ENCODE measurements around the gene NF1. TPM values are rescaled to one million over a fixed set of nuclear protein-coding genes. Genes with fewer than 3 reads are reported as not detected.
A peak's percentile ranks its signal among the peaks of the same experiment; 100 is the strongest.

The NF1 gene
- total and polyA plus RNA-seq, 9 donors = 13.8 to 30.4 (median 22.8) TPM

DNA sequence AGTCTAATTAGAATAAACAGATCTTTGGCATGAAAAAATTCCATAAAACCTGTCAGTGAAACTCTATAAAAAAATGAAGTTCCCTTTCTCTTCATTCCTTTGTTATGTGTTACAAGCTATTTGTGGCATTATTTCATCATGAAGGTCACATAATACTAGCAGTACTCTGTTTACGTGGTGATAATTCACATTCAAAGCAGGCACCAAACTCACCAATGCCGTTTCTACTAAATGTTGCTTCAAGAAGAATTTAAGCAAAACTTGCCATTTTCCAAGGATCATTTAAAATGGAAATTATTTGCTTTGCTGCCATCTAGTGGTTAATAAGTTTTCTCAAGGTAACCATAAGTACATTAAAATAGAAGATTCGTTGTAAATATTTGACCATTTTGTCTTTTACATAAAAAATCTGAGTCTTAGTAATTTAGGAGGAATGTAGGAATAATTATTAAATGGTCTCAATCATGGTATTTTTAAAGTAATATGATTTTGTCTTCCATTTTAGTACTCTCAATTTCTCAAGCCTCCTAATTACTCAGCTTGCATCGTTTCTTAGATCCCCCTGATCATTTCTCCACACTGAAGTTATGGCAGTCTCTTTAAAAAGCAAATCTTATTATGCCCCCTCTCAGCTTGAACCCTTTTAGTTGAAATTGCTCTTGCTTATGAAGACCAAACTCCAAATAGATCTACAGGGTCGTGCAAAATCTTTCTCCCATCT is 121.4 kb downstream of the NF1 start:
- no peak overlapping the region for H3K4me3 ChIP-seq (ENCODE audit: low read length)
- H3K27me3 ChIP-seq (ENCODE audit: control insufficient read depth, insufficient read depth, low read length) = no peaks in the 10 kb centered on the region
- H3K36me3 ChIP-seq (ENCODE audit: control insufficient read depth, insufficient read depth, low read length) = no peaks in the 10 kb centered on the region
- no peak overlapping the region for H3K27ac ChIP-seq (ENCODE audit: low read length)
- no peaks in the 10 kb centered on the region for H3K9me3 ChIP-seq (replicated peaks; ENCODE audit: control insufficient read depth, low read depth, low read length)
- no peaks in the 10 kb centered on the region for H3K4me1 ChIP-seq (ENCODE audit: control insufficient read depth, insufficient read depth, low read length)
- DNase-seq = peak; percentile 76
- 86% methylated on average over 2 of the region's 5 CpGs for WGBS (ENCODE audit: insufficient coverage)

DNA sequence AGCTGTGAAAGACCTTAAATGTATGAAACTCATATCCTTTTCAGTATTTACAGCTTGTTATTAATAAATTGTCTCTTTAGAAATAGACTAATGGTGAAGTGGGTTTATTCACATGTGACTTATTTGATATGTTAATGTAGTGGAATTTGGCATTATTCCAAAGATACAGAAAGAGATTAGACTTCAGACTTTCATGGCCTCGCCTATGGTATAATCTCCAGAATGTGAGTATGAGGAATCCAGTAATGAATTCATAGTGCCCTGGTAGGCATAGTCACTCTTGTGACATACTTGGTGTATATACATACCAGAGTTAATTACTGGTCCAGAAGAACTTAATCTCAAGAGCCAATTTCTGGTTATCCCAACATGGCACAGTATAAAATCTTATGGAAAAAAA is 129.6 kb downstream of the NF1 start:
- Histone ChIP-seq H3K27ac (ENCODE audit: low read length) (no peak overlapping the region), H3K36me3 (ENCODE audit: control insufficient read depth, insufficient read depth, low read length) (peaks cover 11% of the 10 kb centered on the region), H3K27me3 (ENCODE audit: control insufficient read depth, insufficient read depth, low read length) (no peaks in the 10 kb centered on the region), H3K9me3 (replicated peaks; ENCODE audit: control insufficient read depth, low read depth, low read length) (no peaks in the 10 kb centered on the region), H3K4me3 (ENCODE audit: low read length) (no peak overlapping the region), H3K4me1 (ENCODE audit: control insufficient read depth, insufficient read depth, low read length) (no peaks in the 10 kb centered on the region)
- no peak for DNase-seq
- 86% methylated on average over 1 of the region's 1 CpG for WGBS (ENCODE audit: insufficient coverage)

DNA sequence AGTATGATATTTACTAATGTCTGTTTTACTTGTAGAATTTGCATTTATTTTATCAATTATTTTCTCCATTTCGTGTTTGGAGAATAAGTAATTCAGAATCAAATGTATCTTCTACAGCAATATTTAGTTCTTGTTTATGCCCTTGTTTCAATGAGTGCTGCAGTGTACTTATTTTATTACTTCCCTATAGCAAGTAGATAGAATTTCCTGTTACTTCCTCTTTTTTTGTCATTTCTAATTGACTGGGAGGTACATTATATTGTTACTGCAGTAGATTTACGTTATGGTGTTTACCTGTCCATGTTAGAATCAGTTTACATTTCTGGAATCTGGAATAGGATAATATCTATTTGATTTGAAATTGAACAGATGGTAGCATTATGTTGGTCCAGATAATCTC is 131.1 kb downstream of the NF1 start:
- Histone ChIP-seq H3K9me3 (replicated peaks; ENCODE audit: control insufficient read depth, low read depth, low read length) (no peaks in the 10 kb centered on the region), H3K4me3 (ENCODE audit: low read length) (no peak overlapping the region), H3K27me3 (ENCODE audit: control insufficient read depth, insufficient read depth, low read length) (no peaks in the 10 kb centered on the region), H3K27ac (ENCODE audit: low read length) (no peak overlapping the region), H3K4me1 (ENCODE audit: control insufficient read depth, insufficient read depth, low read length) (no peaks in the 10 kb centered on the region), H3K36me3 (ENCODE audit: control insufficient read depth, insufficient read depth, low read length) (peaks cover 14% of the 10 kb centered on the region)
- WGBS (ENCODE audit: insufficient coverage) = no CpG with 5 or more reads among the region's 2 CpGs
- DNase-seq = no peak

DNA sequence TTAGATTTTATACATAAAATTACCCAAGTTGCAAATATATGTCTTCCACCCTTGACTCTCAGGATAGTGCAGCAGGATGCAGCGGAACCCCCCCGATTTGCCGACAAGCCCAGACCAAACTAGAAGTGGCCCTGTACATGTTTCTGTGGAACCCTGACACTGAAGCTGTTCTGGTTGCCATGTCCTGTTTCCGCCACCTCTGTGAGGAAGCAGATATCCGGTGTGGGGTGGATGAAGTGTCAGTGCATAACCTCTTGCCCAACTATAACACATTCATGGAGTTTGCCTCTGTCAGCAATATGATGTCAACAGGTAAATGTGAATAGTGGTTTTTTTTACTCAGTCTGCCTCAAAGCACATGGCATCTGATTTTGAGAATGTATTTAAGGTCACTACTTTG is 131.6 kb downstream of the NF1 start:
- DNase-seq = no peak
- H3K27me3 ChIP-seq (ENCODE audit: control insufficient read depth, insufficient read depth, low read length) = no peaks in the 10 kb centered on the region
- no peak overlapping the region for H3K4me3 ChIP-seq (ENCODE audit: low read length)
- WGBS (ENCODE audit: insufficient coverage) = 78% methylated on average over 3 of the region's 5 CpGs
- H3K4me1 ChIP-seq (ENCODE audit: control insufficient read depth, insufficient read depth, low read length) = no peaks in the 10 kb centered on the region
- H3K27ac ChIP-seq (ENCODE audit: low read length) = no peak overlapping the region
- peaks cover 16% of the 10 kb centered on the region for H3K36me3 ChIP-seq (ENCODE audit: control insufficient read depth, insufficient read depth, low read length)
- no peaks in the 10 kb centered on the region for H3K9me3 ChIP-seq (replicated peaks; ENCODE audit: control insufficient read depth, low read depth, low read length)

DNA sequence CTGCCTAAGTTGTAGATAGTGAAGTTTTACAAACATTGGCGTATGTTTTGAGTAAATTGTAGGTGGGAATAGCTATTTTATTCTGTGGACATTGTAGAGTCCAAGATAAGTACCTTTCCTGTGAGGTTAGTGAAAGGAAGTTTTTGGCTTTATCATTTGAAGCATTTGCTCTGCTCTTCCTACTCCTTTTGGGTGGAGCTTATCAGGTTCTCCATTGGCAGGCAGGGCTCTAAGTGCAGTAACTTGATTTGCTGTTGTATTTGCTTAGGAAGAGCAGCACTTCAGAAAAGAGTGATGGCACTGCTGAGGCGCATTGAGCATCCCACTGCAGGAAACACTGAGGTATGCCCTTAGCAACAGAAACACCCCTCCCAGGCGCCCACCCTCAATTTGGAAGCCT is 132.2 kb downstream of the NF1 start:
- H3K36me3 ChIP-seq (ENCODE audit: control insufficient read depth, insufficient read depth, low read length) = peaks cover 16% of the 10 kb centered on the region

DNA sequence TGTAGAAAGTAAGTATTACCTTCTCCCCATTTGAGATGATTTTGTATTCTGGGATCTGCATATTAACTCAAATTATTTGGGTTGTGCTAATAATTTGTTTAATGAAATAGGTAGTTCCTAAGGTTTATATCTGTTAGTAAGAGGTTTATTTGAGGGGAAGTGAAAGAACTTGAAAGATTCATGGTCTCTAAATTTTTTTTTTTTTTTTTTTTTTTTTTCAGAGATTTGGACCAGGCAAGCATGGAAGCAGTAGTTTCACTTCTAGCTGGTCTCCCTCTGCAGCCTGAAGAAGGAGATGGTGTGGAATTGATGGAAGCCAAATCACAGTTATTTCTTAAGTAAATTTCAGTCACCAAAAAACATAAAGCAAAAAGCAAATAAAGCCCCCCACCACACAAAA is 137.1 kb downstream of the NF1 start:
- no peak overlapping the region for H3K4me3 ChIP-seq (ENCODE audit: low read length)
- no peaks in the 10 kb centered on the region for H3K27me3 ChIP-seq (ENCODE audit: control insufficient read depth, insufficient read depth, low read length)
- H3K9me3 ChIP-seq (replicated peaks; ENCODE audit: control insufficient read depth, low read depth, low read length) = no peaks in the 10 kb centered on the region
- H3K27ac ChIP-seq (ENCODE audit: low read length) = no peak overlapping the region
- no peak for DNase-seq
- no peaks in the 10 kb centered on the region for H3K4me1 ChIP-seq (ENCODE audit: control insufficient read depth, insufficient read depth, low read length)
- peaks cover 34% of the 10 kb centered on the region for H3K36me3 ChIP-seq (ENCODE audit: control insufficient read depth, insufficient read depth, low read length)

More for the DNA sequence above, 132.2 kb downstream of the NF1 start:
- no peak overlapping the region for H3K27ac ChIP-seq (ENCODE audit: low read length)
- WGBS (ENCODE audit: insufficient coverage) = 100% methylated on average over 1 of the region's 3 CpGs
- no peaks in the 10 kb centered on the region for H3K9me3 ChIP-seq (replicated peaks; ENCODE audit: control insufficient read depth, low read depth, low read length)
- no peak overlapping the region for H3K4me3 ChIP-seq (ENCODE audit: low read length)
- H3K4me1 ChIP-seq (ENCODE audit: control insufficient read depth, insufficient read depth, low read length) = no peaks in the 10 kb centered on the region
- no peak for DNase-seq
- H3K27me3 ChIP-seq (ENCODE audit: control insufficient read depth, insufficient read depth, low read length) = no peaks in the 10 kb centered on the region

DNA sequence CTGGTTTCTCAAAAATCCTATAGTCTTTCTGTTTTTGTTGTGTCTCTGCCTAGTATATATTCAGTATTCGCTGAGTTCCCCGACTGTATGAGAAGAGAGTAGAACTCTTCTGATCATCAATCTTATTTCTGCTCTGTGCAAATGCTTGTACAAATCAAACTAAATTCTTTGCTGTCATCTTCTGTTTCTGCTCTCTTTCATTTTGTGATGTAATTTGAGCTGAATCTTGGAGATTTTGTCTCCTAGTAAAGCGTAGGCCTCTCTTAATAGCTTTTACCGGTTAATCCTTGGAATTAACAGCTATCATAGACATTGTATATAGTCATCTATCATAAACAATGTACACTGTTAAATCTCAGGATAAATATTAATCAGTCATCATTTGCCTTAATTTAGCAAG is 140.3 kb downstream of the NF1 start:
- Histone ChIP-seq H3K4me1 (ENCODE audit: control insufficient read depth, insufficient read depth, low read length) (no peaks in the 10 kb centered on the region), H3K27me3 (ENCODE audit: control insufficient read depth, insufficient read depth, low read length) (no peaks in the 10 kb centered on the region), H3K9me3 (replicated peaks; ENCODE audit: control insufficient read depth, low read depth, low read length) (no peaks in the 10 kb centered on the region), H3K36me3 (ENCODE audit: control insufficient read depth, insufficient read depth, low read length) (peaks cover 35% of the 10 kb centered on the region), H3K27ac (ENCODE audit: low read length) (no peak overlapping the region), H3K4me3 (ENCODE audit: low read length) (no peak overlapping the region)
- WGBS (ENCODE audit: insufficient coverage) = no CpG with 5 or more reads among the region's 4 CpGs
- DNase-seq = no peak

DNA sequence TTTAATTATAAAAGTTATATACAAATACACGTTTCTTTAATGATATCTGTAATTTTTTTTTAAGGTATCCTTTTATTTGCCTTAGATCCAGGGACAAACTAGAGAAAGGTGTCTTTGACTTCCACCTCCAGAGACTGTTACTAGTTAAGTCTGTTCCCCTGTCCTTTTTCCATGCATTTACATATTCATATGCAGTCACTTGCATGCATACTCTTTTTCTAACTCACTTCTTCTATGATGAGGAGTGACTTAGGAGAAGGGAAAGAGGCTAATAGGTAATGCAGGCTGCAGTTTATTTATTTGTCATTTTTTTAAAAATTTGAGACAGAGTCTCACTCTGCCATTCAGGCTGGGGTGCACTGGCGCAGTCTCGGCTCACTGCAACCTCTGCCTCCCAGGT is 141.4 kb downstream of the NF1 start:
- Histone ChIP-seq H3K4me3 (ENCODE audit: low read length) (no peak overlapping the region), H3K4me1 (ENCODE audit: control insufficient read depth, insufficient read depth, low read length) (no peaks in the 10 kb centered on the region), H3K27ac (ENCODE audit: low read length) (no peak overlapping the region), H3K27me3 (ENCODE audit: control insufficient read depth, insufficient read depth, low read length) (no peaks in the 10 kb centered on the region), H3K9me3 (replicated peaks; ENCODE audit: control insufficient read depth, low read depth, low read length) (peaks cover 4% of the 10 kb centered on the region), H3K36me3 (ENCODE audit: control insufficient read depth, insufficient read depth, low read length) (peaks cover 42% of the 10 kb centered on the region)
- DNase-seq = no peak
- WGBS (ENCODE audit: insufficient coverage) = 90% methylated on average over 2 of the region's 3 CpGs

DNA sequence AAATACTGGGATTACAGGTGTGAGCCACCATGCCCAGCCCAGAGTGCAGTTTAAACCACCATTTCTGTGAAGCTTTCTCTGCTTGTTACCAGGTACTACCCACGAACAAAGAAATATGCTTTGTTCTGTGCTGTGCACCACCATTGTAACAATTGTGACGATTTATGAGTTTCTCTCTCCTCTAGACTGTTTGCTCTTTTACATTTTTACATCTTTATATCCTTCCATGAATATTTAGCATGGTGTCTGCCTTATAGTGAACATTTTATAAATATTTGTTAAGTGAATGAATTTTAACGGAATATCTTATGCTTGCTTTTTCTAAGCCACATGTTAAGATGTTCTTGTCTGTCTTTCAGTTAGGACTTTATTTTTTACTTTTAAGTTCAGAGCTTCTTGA is 141.9 kb downstream of the NF1 start:
- no peaks in the 10 kb centered on the region for H3K4me1 ChIP-seq (ENCODE audit: control insufficient read depth, insufficient read depth, low read length)
- no peaks in the 10 kb centered on the region for H3K27me3 ChIP-seq (ENCODE audit: control insufficient read depth, insufficient read depth, low read length)
- H3K27ac ChIP-seq (ENCODE audit: low read length) = no peak overlapping the region
- H3K4me3 ChIP-seq (ENCODE audit: low read length) = no peak overlapping the region
- peaks cover 4% of the 10 kb centered on the region for H3K9me3 ChIP-seq (replicated peaks; ENCODE audit: control insufficient read depth, low read depth, low read length)
- DNase-seq = no peak
- no CpG with 5 or more reads among the region's 3 CpGs for WGBS (ENCODE audit: insufficient coverage)
- peaks cover 40% of the 10 kb centered on the region for H3K36me3 ChIP-seq (ENCODE audit: control insufficient read depth, insufficient read depth, low read length)

DNA sequence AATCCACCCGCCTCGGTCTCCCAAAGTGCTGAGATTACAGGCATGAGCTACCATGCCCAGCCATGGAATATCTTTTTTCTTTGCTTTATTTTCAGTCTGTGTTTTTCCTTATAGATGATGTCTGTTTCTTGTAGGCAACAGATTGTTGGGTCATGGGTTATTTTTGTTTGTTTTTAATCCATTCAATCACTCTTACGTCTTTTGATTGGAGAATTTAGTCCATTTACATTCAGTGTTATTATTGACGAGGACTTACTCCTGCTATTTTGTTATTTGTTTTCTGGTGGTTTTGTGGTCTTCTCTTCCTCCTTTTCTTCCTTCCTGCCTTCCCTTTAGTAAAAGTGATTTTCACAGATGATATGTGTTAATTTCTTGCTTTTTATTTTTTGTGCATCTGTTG is 146.3 kb downstream of the NF1 start:
- no peak for DNase-seq
- peaks cover 60% of the 10 kb centered on the region for H3K36me3 ChIP-seq (ENCODE audit: control insufficient read depth, insufficient read depth, low read length)
- WGBS (ENCODE audit: insufficient coverage) = no CpG with 5 or more reads among the region's 4 CpGs
- no peaks in the 10 kb centered on the region for H3K4me1 ChIP-seq (ENCODE audit: control insufficient read depth, insufficient read depth, low read length)
- H3K9me3 ChIP-seq (replicated peaks; ENCODE audit: control insufficient read depth, low read depth, low read length) = peaks cover 4% of the 10 kb centered on the region
- H3K4me3 ChIP-seq (ENCODE audit: low read length) = no peak overlapping the region
- H3K27ac ChIP-seq (ENCODE audit: low read length) = no peak overlapping the region
- H3K27me3 ChIP-seq (ENCODE audit: control insufficient read depth, insufficient read depth, low read length) = no peaks in the 10 kb centered on the region
